ENCODE measurements around the gene PPP2R5A. TPM values are rescaled to one million over a fixed set of nuclear protein-coding genes. Genes with fewer than 3 reads are reported as not detected.

The PPP2R5A gene
- total RNA-seq, 6 donors from 2014 or later: 71.2 to 130 (median 88.5) TPM

- Histone ChIP-seq H3K27ac (no peak overlapping the region), H3K4me1 (peaks cover 3 to 15% (median 5%) of the 10 kb centered on the region in 4 donors), H3K4me3 (no peak overlapping the region), H3K36me3 (no peaks in the 10 kb centered on the region), H3K9me3 (no peaks in the 10 kb centered on the region), H3K27me3 (no peaks in the 10 kb centered on the region)
- no peak for TF ChIP-seq EP300 (IDR thresholded peaks at IDR 0.05)
- no peak for TF ChIP-seq CTCF (IDR thresholded peaks at IDR 0.05)
- no peak for TF ChIP-seq POLR2A (IDR thresholded peaks at IDR 0.05)
- no peak for TF ChIP-seq POLR2AphosphoS5 (IDR thresholded peaks at IDR 0.05)
- DNase-seq: no peak
- no peak for ATAC-seq (ENCODE audit: low FRiP score in 2 of 2)
- 90 to 98% methylated on average over 3 of the region's 3 CpGs for WGBS, 2 donors
These were observed 24.5 kb upstream of the PPP2R5A start for GRCh38 chr1:212260557-212261355.

- whole genome bisulfite sequencing, 2 donors: 78 to 93% methylated on average over 2 of the region's 2 CpGs
- no peak for ATAC-seq (ENCODE audit: low FRiP score in 2 of 2)
- H3K4me3 ChIP-seq: no peak overlapping the region
- peaks cover 0 to 9% (median 3%) of the 10 kb centered on the region in 4 donors for H3K4me1 ChIP-seq
- H3K27me3 ChIP-seq: no peaks in the 10 kb centered on the region
- H3K27ac ChIP-seq: no peak overlapping the region
- H3K36me3 ChIP-seq: no peaks in the 10 kb centered on the region
- DNase-seq: no peak
- H3K9me3 ChIP-seq: no peaks in the 10 kb centered on the region
- TF ChIP-seq EP300 (IDR thresholded peaks at IDR 0.05): no peak
- no peak for TF ChIP-seq CTCF (IDR thresholded peaks at IDR 0.05)
- no peak for TF ChIP-seq POLR2A (IDR thresholded peaks at IDR 0.05)
- TF ChIP-seq POLR2AphosphoS5 (IDR thresholded peaks at IDR 0.05): no peak
These were observed 23.8 kb upstream of the PPP2R5A start for GRCh38 chr1:212261361-212261929.

- DNase-seq (no peak), ATAC-seq (ENCODE audit: low FRiP score in 2 of 2) (no peak)
- Histone ChIP-seq H3K4me3 (no peak overlapping the region), H3K9me3 (no peaks in the 10 kb centered on the region), H3K27ac (no peak overlapping the region), H3K27me3 (no peaks in the 10 kb centered on the region), H3K4me1 (no peaks in the 10 kb centered on the region), H3K36me3 (no peaks in the 10 kb centered on the region)
- TF ChIP-seq POLR2A (IDR thresholded peaks at IDR 0.05): no peak
- TF ChIP-seq CTCF (IDR thresholded peaks at IDR 0.05): no peak
- no peak for TF ChIP-seq EP300 (IDR thresholded peaks at IDR 0.05)
- no peak for TF ChIP-seq POLR2AphosphoS5 (IDR thresholded peaks at IDR 0.05)
- 96 to 100% methylated on average over 2 of the region's 2 CpGs for WGBS, 2 donors
These were observed 18.2 kb upstream of the PPP2R5A start for GRCh38 chr1:212267017-212267416.

GRCh38 chr1:212267460-212267859, 17.8 kb upstream of the PPP2R5A start:
- Histone ChIP-seq H3K27me3 (no peaks in the 10 kb centered on the region), H3K36me3 (no peaks in the 10 kb centered on the region), H3K9me3 (no peaks in the 10 kb centered on the region), H3K27ac (no peak overlapping the region), H3K4me1 (peaks cover 0 to 4% (median 0%) of the 10 kb centered on the region in 4 donors), H3K4me3 (no peak overlapping the region)
- no peak for ATAC-seq (ENCODE audit: low FRiP score in 2 of 2)
- DNase-seq: no peak
- 61 to 90% methylated on average over 2 of the region's 2 CpGs for WGBS, 2 donors
- no peak for TF ChIP-seq POLR2AphosphoS5 (IDR thresholded peaks at IDR 0.05)
- no peak for TF ChIP-seq EP300 (IDR thresholded peaks at IDR 0.05)
- no peak for TF ChIP-seq CTCF (IDR thresholded peaks at IDR 0.05)
- TF ChIP-seq POLR2A (IDR thresholded peaks at IDR 0.05): no peak

Data from upper lobe of left lung (tissue), 6 donors.